HEK293 (cell line): ENCODE data around the gene SYDE2.
A peak's percentile ranks its signal among the peaks of the same experiment; 100 is the strongest.

Source experiments
- CTCF ChIA-PET: fragments of 350-600 bp; formaldehyde crosslinking; extraction: SDS; loops from one replicate; lab custom pipeline; 2021; ENCODE audit warnings: antibody characterized with exemption; lab: Yijun Ruan, JAX
- POLR2A ChIA-PET: fragments of 300-600 bp; formaldehyde crosslinking; extraction: SDS; loops from one replicate; lab custom pipeline; 2020; ENCODE audit warnings: antibody characterized with exemption, inconsistent platforms; lab: Yijun Ruan, JAX
- H3K27ac ChIP-seq: fragments of 200-500 bp; sonication (Bioruptor generic); 2 replicates; pipeline ENCODE4 v1.5.1; 2014; ENCODE audit warnings: low read depth, low read length, control low read depth, inconsistent platforms; ENCODE audit errors: extremely low read depth
- H3K36me3 ChIP-seq, 2 experiments: fragments of 200-500 bp in 1 of 2; sonication (Bioruptor generic) in 1 of 2; 1 replicate in 1 of 2; 2 replicates in 1 of 2; pipeline ENCODE4 v1.5.1; 2014 to 2017; ENCODE audit warnings: inconsistent platforms in 2 of 2, low read length in 2 of 2; ENCODE audit not compliant: control insufficient read depth in 2 of 2, insufficient read depth in 1 of 2
- H3K4me1 ChIP-seq: fragments of 200-500 bp; sonication (Bioruptor generic); 2 replicates; pipeline ENCODE4 v1.5.1; 2014; ENCODE audit warnings: mild to moderate bottlenecking, low read length, inconsistent platforms; ENCODE audit not compliant: control insufficient read depth, insufficient read depth
- H3K4me3 ChIP-seq: 2 replicates; pipeline ENCODE4 v1.5.1; 2011; ENCODE audit warnings: low read depth, mild to moderate bottlenecking, control low read depth, low read length, moderate library complexity
- H3K9me3 ChIP-seq: fragments of 200-500 bp; sonication (Bioruptor generic); 2 replicates; pipeline ENCODE4 v1.5.1; 2014; ENCODE audit warnings: low read depth, low read length, inconsistent platforms; ENCODE audit not compliant: control insufficient read depth, insufficient read depth
- HOXD13 ChIP-seq: sonication (generic); formaldehyde crosslinking; IDR thresholded peaks from 2 replicates; pipeline ENCODE4 v1.8.0; 2022; ENCODE audit warnings: missing genetic modification reagents, borderline replicate concordance
- REST ChIP-seq: fragments of 450-650 bp; formaldehyde crosslinking; IDR thresholded peaks from 2 replicates; pipeline ENCODE4 v1.5.1; 2016; ENCODE audit warnings: missing biosample characterization, missing genetic modification characterization
- SCRT1 ChIP-seq: fragments of 450-650 bp; formaldehyde crosslinking; IDR thresholded peaks from 2 replicates; pipeline ENCODE4 v1.5.1; 2016; ENCODE audit warnings: missing biosample characterization, missing genetic modification characterization, borderline replicate concordance
- SCRT2 ChIP-seq: fragments of 450-650 bp; formaldehyde crosslinking; IDR thresholded peaks from 2 replicates; pipeline ENCODE4 v1.5.1; 2016; ENCODE audit warnings: missing biosample characterization, missing genetic modification characterization
- WT1 ChIP-seq: fragments of 450-650 bp; formaldehyde crosslinking; IDR thresholded peaks from 2 replicates; pipeline ENCODE4 v1.5.1; 2016; ENCODE audit warnings: missing biosample characterization, missing genetic modification characterization
- ZEB2 ChIP-seq: fragments of 450-650 bp; formaldehyde crosslinking; IDR thresholded peaks from 2 replicates; pipeline ENCODE4 v1.5.1; 2016; ENCODE audit warnings: missing biosample characterization, missing genetic modification characterization
- ZFHX2 ChIP-seq: fragments of 450-650 bp; formaldehyde crosslinking; conservative IDR thresholded peaks from 2 replicates; pipeline ENCODE4 v1.5.1; 2016; ENCODE audit warnings: missing biosample characterization, missing genetic modification characterization
- ZNF121 ChIP-seq: fragments of 450-650 bp; formaldehyde crosslinking; IDR thresholded peaks from 2 replicates; pipeline ENCODE4 v1.5.1; 2016; ENCODE audit warnings: missing biosample characterization, missing genetic modification characterization
- ZNF214 ChIP-seq: fragments of 450-650 bp; formaldehyde crosslinking; IDR thresholded peaks from 2 replicates; pipeline ENCODE4 v1.5.1; 2017; ENCODE audit warnings: missing biosample characterization, mild to moderate bottlenecking, missing genetic modification characterization, borderline replicate concordance
- ZNF23 ChIP-seq: fragments of 450-650 bp; formaldehyde crosslinking; IDR thresholded peaks from 2 replicates; pipeline ENCODE4 v1.5.1; 2016; ENCODE audit warnings: missing biosample characterization, missing genetic modification characterization, borderline replicate concordance
- ZNF341 ChIP-seq: fragments of 450-650 bp; formaldehyde crosslinking; IDR thresholded peaks from 2 replicates; pipeline ENCODE4; 2016; ENCODE audit warnings: low read depth, missing biosample characterization, missing genetic modification characterization
- ZNF514 ChIP-seq: fragments of 450-650 bp; formaldehyde crosslinking; IDR thresholded peaks from 2 replicates; pipeline ENCODE4 v1.5.1; 2016; ENCODE audit warnings: missing biosample characterization, missing genetic modification characterization
- ZNF658 ChIP-seq: fragments of 450-650 bp; formaldehyde crosslinking; IDR thresholded peaks from 2 replicates; pipeline ENCODE4; 2016; ENCODE audit warnings: missing biosample characterization, missing genetic modification characterization
- ZNF707 ChIP-seq: fragments of 450-650 bp; formaldehyde crosslinking; IDR thresholded peaks from 2 replicates; pipeline ENCODE4 v1.5.1; 2016; ENCODE audit warnings: missing biosample characterization, missing genetic modification characterization
- ZNF768 ChIP-seq: fragments of 450-650 bp; formaldehyde crosslinking; IDR thresholded peaks from 2 replicates; pipeline ENCODE4 v1.5.1; 2018; ENCODE audit warnings: missing biosample characterization, mild to moderate bottlenecking, missing genetic modification characterization
- ZNF830 ChIP-seq: fragments of 450-650 bp; IDR thresholded peaks from 2 replicates; pipeline ENCODE4 v1.5.0; 2018; ENCODE audit warnings: missing biosample characterization, missing genetic modification characterization, low read depth, mild to moderate bottlenecking, moderate library complexity
- ZSCAN18 ChIP-seq: fragments of 450-650 bp; formaldehyde crosslinking; IDR thresholded peaks from 2 replicates; pipeline ENCODE4 v1.5.1; 2016; ENCODE audit warnings: missing biosample characterization, missing genetic modification characterization
- TF ChIP-seq, protein P1 (sequence below): fragments of 450-650 bp; formaldehyde crosslinking; IDR thresholded peaks from 2 replicates; pipeline ENCODE4 v1.5.1; 2016; ENCODE audit warnings: missing biosample characterization, missing genetic modification characterization
- TF ChIP-seq, protein P2 (sequence below): fragments of 450-650 bp; formaldehyde crosslinking; IDR thresholded peaks from 2 replicates; pipeline ENCODE4 v1.5.1; 2016; ENCODE audit warnings: missing biosample characterization, missing genetic modification characterization
- TF ChIP-seq, protein P3 (sequence below): fragments of 450-650 bp; formaldehyde crosslinking; IDR thresholded peaks from 2 replicates; pipeline ENCODE4 v1.5.1; 2016; ENCODE audit warnings: missing biosample characterization, missing genetic modification characterization
- TF ChIP-seq, protein P4 (sequence below): fragments of 450-650 bp; formaldehyde crosslinking; optimal IDR thresholded peaks from 2 replicates; pipeline ENCODE3; 2016; ENCODE audit warnings: missing biosample characterization, mild to moderate bottlenecking, missing genetic modification characterization
- TF ChIP-seq, protein P5 (sequence below): fragments of 450-650 bp; formaldehyde crosslinking; IDR thresholded peaks from 2 replicates; pipeline ENCODE4 v1.5.1; 2017; ENCODE audit warnings: missing biosample characterization, missing genetic modification characterization

SYDE2 gene

GRCh38 chr1:85153149-85153891 is 47.5 kb downstream of the SYDE2 start:
- Histone ChIP-seq H3K27ac (no peak overlapping the region), H3K36me3 (no peaks in the 10 kb centered on the region), H3K4me1 (peaks cover 11% of the 10 kb centered on the region), H3K9me3 (no peaks in the 10 kb centered on the region), H3K4me3 (no peak overlapping the region)
- CTCF ChIA-PET, result interaction anchor here (0.6 to 1.4 kb wide), 4 partner anchors 28 to 204 kb away, joined by 3 to 4 read pairs (median 4); no protein-coding TSS in a partner anchor
- POLR2A ChIA-PET, result no interaction called here
- TF ChIP-seq, protein P1, sequence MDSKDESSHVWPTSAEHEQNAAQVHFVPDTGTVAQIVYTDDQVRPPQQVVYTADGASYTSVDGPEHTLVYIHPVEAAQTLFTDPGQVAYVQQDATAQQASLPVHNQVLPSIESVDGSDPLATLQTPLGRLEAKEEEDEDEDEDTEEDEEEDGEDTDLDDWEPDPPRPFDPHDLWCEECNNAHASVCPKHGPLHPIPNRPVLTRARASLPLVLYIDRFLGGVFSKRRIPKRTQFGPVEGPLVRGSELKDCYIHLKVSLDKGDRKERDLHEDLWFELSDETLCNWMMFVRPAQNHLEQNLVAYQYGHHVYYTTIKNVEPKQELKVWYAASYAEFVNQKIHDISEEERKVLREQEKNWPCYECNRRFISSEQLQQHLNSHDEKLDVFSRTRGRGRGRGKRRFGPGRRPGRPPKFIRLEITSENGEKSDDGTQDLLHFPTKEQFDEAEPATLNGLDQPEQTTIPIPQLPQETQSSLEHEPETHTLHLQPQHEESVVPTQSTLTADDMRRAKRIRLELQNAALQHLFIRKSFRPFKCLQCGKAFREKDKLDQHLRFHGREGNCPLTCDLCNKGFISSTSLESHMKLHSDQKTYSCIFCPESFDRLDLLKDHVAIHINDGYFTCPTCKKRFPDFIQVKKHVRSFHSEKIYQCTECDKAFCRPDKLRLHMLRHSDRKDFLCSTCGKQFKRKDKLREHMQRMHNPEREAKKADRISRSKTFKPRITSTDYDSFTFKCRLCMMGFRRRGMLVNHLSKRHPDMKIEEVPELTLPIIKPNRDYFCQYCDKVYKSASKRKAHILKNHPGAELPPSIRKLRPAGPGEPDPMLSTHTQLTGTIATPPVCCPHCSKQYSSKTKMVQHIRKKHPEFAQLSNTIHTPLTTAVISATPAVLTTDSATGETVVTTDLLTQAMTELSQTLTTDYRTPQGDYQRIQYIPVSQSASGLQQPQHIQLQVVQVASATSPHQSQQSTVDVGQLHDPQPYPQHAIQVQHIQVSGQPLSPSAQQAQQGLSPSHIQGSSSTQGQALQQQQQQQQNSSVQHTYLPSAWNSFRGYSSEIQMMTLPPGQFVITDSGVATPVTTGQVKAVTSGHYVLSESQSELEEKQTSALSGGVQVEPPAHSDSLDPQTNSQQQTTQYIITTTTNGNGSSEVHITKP (tag by site-specific recombination), result 0 out of 2 replicates have a peak, but pooled peaks have one; percentile 12
- TF ChIP-seq, protein P2, sequence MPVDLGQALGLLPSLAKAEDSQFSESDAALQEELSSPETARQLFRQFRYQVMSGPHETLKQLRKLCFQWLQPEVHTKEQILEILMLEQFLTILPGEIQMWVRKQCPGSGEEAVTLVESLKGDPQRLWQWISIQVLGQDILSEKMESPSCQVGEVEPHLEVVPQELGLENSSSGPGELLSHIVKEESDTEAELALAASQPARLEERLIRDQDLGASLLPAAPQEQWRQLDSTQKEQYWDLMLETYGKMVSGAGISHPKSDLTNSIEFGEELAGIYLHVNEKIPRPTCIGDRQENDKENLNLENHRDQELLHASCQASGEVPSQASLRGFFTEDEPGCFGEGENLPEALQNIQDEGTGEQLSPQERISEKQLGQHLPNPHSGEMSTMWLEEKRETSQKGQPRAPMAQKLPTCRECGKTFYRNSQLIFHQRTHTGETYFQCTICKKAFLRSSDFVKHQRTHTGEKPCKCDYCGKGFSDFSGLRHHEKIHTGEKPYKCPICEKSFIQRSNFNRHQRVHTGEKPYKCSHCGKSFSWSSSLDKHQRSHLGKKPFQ, result no peak
- TF ChIP-seq REST (tag by site-specific recombination) (no peak), SCRT1 (tag by site-specific recombination) (peak; percentile 43; the same call in 1 of the 2 replicates), ZNF121 (tag by site-specific recombination) (no peak), ZNF23 (tag by site-specific recombination) (no peak), ZNF341 (no peak), ZNF214 (tag by site-specific recombination) (no peak), ZEB2 (tag by site-specific recombination) (no peak), SCRT2 (tag by site-specific recombination) (peak; percentile 90), HOXD13 (CRISPR knock-in tag) (no peak), ZFHX2 (peak; percentile 24), ZNF658 (tag by site-specific recombination) (no peak), ZNF830 (tag by site-specific recombination) (no peak), ZNF768 (no peak), WT1 (tag by site-specific recombination) (no peak), ZNF707 (no peak), ZNF514 (tag by site-specific recombination) (no peak), ZSCAN18 (tag by site-specific recombination) (no peak)
- TF ChIP-seq, protein P3, sequence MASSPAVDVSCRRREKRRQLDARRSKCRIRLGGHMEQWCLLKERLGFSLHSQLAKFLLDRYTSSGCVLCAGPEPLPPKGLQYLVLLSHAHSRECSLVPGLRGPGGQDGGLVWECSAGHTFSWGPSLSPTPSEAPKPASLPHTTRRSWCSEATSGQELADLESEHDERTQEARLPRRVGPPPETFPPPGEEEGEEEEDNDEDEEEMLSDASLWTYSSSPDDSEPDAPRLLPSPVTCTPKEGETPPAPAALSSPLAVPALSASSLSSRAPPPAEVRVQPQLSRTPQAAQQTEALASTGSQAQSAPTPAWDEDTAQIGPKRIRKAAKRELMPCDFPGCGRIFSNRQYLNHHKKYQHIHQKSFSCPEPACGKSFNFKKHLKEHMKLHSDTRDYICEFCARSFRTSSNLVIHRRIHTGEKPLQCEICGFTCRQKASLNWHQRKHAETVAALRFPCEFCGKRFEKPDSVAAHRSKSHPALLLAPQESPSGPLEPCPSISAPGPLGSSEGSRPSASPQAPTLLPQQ (tag by site-specific recombination), result no peak
- TF ChIP-seq, protein P4, sequence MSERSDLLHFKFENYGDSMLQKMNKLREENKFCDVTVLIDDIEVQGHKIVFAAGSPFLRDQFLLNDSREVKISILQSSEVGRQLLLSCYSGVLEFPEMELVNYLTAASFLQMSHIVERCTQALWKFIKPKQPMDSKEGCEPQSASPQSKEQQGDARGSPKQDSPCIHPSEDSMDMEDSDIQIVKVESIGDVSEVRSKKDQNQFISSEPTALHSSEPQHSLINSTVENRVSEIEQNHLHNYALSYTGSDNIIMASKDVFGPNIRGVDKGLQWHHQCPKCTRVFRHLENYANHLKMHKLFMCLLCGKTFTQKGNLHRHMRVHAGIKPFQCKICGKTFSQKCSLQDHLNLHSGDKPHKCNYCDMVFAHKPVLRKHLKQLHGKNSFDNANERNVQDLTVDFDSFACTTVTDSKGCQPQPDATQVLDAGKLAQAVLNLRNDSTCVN (tag by site-specific recombination), result no peak
- TF ChIP-seq, protein P5, sequence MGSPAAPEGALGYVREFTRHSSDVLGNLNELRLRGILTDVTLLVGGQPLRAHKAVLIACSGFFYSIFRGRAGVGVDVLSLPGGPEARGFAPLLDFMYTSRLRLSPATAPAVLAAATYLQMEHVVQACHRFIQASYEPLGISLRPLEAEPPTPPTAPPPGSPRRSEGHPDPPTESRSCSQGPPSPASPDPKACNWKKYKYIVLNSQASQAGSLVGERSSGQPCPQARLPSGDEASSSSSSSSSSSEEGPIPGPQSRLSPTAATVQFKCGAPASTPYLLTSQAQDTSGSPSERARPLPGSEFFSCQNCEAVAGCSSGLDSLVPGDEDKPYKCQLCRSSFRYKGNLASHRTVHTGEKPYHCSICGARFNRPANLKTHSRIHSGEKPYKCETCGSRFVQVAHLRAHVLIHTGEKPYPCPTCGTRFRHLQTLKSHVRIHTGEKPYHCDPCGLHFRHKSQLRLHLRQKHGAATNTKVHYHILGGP (tag by site-specific recombination), result no peak
